Endothelial cell of umbilical vein (primary cell): ENCODE data around the gene PCDH11Y.
"Not testable (repeated sequence)": the region's sequence is repeated elsewhere in the genome, so short reads cannot be mapped to it uniquely, and the experiment has no call there.

Experiments used
- EZH2 ChIP-seq: IDR thresholded peaks from 2 replicates; pipeline ENCODE4 v1.6.1; 2012; ENCODE audit warnings: borderline replicate concordance, low read depth, mild to moderate bottlenecking, moderate library complexity, low read length, inconsistent platforms; ENCODE audit not compliant: severe bottlenecking
- POLR2AphosphoS5 ChIP-seq: IDR thresholded peaks from 2 replicates; pipeline ENCODE4 v1.6.1; 2012; ENCODE audit warnings: low read depth, mild to moderate bottlenecking, control low read depth, low read length, moderate library complexity; ENCODE audit not compliant: insufficient read depth
- TF ChIP-seq, protein P1 (sequence below), 2 donors: IDR thresholded peaks; 1 replicate in 1 of 2; 2 replicates in 1 of 2; pipeline ENCODE4 v1.5.1; 2011; ENCODE audit warnings: low read length in 2 of 2, mild to moderate bottlenecking in 2 of 2, moderate library complexity in 2 of 2, control low read depth in 1 of 2, inconsistent platforms in 1 of 2, low read depth in 1 of 2; ENCODE audit not compliant: insufficient read depth in 1 of 2; ENCODE audit errors: extremely low read depth in 1 of 2

- TF ChIP-seq POLR2AphosphoS5, EZH2: not testable (repeated sequence)
- TF ChIP-seq, protein P1, sequence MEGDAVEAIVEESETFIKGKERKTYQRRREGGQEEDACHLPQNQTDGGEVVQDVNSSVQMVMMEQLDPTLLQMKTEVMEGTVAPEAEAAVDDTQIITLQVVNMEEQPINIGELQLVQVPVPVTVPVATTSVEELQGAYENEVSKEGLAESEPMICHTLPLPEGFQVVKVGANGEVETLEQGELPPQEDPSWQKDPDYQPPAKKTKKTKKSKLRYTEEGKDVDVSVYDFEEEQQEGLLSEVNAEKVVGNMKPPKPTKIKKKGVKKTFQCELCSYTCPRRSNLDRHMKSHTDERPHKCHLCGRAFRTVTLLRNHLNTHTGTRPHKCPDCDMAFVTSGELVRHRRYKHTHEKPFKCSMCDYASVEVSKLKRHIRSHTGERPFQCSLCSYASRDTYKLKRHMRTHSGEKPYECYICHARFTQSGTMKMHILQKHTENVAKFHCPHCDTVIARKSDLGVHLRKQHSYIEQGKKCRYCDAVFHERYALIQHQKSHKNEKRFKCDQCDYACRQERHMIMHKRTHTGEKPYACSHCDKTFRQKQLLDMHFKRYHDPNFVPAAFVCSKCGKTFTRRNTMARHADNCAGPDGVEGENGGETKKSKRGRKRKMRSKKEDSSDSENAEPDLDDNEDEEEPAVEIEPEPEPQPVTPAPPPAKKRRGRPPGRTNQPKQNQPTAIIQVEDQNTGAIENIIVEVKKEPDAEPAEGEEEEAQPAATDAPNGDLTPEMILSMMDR (IDR thresholded peaks at IDR 0.05; ENCODE audit: extremely low read depth in 1 of 2, insufficient read depth in 1 of 2, low read depth in 1 of 2, low read length in 2 of 2): not testable (repeated sequence)
Observed at GRCh38 chrY:5038972-5039523, 39.0 kb downstream of the PCDH11Y start.
